Adrenal gland (tissue), 5 donors: ENCODE measurements around the gene BRINP1.

Experiments
- POLR2A ChIP-seq, 2 donors: fragments of 450-650 bp; IDR thresholded peaks; one replicate each; pipeline ENCODE4 v1.6.1; 2017; ENCODE audit warnings: antibody characterized with exemption in 2 of 2, mild to moderate bottlenecking in 2 of 2, moderate library complexity in 1 of 2
- TF ChIP-seq, protein P1 (sequence below), 6 experiments: fragments of 450-650 bp in 4 of 6; fragments of 200-600 bp in 2 of 6; sonication (generic) in 1 of 6; IDR thresholded peaks; 1 replicate in 5 of 6; 2 replicates in 1 of 6; pipeline versions ENCODE4 v1.5.1 to v1.8.0; 2016 to 2021; ENCODE audit warnings: antibody characterized with exemption in 6 of 6, mild to moderate bottlenecking in 2 of 6, moderate library complexity in 1 of 6
- donor health status: DM: no; HTN: no; CAD: no.

DNA sequence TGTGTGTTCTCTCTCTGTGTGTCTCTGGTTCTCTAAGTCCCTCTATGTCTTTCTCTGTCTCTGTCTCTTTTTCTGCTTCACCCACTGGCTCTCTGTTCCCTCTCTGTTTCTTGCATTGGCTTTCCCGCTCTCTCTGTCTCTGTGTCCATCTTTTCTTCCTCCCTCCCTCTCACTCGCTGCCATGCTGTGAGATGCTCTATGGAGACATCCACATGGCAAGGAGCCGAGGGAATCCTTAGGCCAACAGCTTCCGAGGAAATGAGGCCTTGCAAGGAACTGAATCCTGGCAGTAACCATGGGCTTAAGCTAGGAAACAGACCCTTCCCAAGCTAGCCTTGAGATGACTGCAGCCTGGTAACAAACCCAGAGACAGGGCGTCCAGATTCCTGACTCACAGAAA is 117.3 kb downstream of the BRINP1 start:
- TF ChIP-seq, protein P1, sequence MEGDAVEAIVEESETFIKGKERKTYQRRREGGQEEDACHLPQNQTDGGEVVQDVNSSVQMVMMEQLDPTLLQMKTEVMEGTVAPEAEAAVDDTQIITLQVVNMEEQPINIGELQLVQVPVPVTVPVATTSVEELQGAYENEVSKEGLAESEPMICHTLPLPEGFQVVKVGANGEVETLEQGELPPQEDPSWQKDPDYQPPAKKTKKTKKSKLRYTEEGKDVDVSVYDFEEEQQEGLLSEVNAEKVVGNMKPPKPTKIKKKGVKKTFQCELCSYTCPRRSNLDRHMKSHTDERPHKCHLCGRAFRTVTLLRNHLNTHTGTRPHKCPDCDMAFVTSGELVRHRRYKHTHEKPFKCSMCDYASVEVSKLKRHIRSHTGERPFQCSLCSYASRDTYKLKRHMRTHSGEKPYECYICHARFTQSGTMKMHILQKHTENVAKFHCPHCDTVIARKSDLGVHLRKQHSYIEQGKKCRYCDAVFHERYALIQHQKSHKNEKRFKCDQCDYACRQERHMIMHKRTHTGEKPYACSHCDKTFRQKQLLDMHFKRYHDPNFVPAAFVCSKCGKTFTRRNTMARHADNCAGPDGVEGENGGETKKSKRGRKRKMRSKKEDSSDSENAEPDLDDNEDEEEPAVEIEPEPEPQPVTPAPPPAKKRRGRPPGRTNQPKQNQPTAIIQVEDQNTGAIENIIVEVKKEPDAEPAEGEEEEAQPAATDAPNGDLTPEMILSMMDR (IDR thresholded peaks at IDR 0.05), result no peak
- TF ChIP-seq POLR2A (IDR thresholded peaks at IDR 0.05), result no peak
